IPS-18c (cell line): ENCODE results near the gene PTGDR.
A peak's percentile ranks its signal among the peaks of the same experiment; 100 is the strongest.

ENCODE experiments used
- H3K4me3 ChIP-seq: 2 replicates; pipeline ENCODE4 v1.7.0; 2013; ENCODE audit warnings: low read depth, mild to moderate bottlenecking, low read length, moderate library complexity; ENCODE audit not compliant: insufficient read depth
- H3K9me3 ChIP-seq: one replicate; pipeline ENCODE4 v1.6.1; 2013; ENCODE audit warnings: mild to moderate bottlenecking, low read length, moderate library complexity; ENCODE audit not compliant: control insufficient read depth, insufficient read depth

Gene PTGDR, protein sequence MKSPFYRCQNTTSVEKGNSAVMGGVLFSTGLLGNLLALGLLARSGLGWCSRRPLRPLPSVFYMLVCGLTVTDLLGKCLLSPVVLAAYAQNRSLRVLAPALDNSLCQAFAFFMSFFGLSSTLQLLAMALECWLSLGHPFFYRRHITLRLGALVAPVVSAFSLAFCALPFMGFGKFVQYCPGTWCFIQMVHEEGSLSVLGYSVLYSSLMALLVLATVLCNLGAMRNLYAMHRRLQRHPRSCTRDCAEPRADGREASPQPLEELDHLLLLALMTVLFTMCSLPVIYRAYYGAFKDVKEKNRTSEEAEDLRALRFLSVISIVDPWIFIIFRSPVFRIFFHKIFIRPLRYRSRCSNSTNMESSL

DNA sequence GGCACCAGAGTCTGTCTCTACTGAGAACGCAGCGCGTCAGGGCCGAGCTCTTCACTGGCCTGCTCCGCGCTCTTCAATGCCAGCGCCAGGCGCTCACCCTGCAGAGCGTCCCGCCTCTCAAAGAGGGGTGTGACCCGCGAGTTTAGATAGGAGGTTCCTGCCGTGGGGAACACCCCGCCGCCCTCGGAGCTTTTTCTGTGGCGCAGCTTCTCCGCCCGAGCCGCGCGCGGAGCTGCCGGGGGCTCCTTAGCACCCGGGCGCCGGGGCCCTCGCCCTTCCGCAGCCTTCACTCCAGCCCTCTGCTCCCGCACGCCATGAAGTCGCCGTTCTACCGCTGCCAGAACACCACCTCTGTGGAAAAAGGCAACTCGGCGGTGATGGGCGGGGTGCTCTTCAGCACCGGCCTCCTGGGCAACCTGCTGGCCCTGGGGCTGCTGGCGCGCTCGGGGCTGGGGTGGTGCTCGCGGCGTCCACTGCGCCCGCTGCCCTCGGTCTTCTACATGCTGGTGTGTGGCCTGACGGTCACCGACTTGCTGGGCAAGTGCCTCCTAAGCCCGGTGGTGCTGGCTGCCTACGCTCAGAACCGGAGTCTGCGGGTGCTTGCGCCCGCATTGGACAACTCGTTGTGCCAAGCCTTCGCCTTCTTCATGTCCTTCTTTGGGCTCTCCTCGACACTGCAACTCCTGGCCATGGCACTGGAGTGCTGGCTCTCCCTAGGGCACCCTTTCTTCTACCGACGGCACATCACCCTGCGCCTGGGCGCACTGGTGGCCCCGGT, at the start of gene PTGDR:
PTGDR (plus strand) TSS at position 198 of the 778 bp plus-strand sequence; CDS start at position 315, 117 bp downstream.
- no peaks in the 10 kb centered on the region for H3K9me3 ChIP-seq
- H3K4me3 ChIP-seq: peak within 1 kb of the TSS; percentile 64

DNA sequence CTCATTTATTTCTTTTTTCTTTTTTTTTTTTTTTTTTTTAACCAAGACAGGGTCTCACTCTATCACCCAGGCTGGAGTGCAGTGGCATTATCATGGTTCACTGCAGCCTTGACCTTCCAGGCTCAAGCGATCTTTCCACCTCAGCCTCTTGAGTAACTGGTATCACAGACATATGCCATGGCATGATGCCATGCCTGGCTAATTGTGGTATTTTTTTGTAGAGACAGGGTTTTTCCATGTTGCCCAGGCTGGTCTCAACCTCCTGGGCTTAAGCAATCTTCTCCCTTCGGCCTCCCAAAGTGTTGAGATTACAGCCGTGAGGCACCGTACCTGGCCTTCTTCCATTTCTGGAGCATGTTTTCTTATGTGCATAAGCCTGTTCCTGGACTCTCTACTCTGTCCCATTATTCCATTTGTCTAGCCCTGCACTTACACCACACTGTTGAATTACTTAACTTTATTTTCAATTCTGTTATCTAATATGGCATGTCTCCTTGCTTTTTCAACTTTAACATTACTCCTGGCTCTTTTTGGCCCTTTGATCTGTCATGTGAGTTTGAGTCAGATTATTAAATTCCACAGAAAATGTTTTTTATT, 47.9 kb upstream of the PTGDR start:
- Histone ChIP-seq H3K4me3 (no peak overlapping the region), H3K9me3 (peaks cover 1% of the 10 kb centered on the region)

- H3K9me3 ChIP-seq: no peaks in the 10 kb centered on the region
- no peak overlapping the region for H3K4me3 ChIP-seq
Measured at GRCh38 chr14:52220924-52221811, 46.3 kb upstream of the PTGDR start.

DNA sequence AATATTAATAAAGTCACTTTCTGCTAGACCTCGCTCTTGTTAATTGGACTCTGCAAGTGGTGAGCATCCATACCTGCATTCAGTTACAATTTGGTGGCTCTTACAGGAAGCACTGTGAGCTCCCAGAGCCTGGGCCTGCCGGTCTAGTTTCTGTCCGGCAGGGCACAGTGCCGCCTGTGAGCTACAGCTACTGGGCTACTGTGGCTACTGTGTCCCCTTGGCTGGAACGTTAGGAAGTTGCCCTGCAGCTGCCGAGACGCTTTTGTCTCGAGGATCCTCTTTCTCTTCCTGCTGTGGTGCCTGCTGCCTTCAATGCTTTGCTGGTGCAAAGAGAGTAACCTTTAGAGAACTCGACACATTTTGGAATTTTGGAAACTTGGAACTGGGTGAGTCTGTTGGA, 44.6 kb upstream of the PTGDR start:
- H3K9me3 ChIP-seq: no peaks in the 10 kb centered on the region
- H3K4me3 ChIP-seq: no peak overlapping the region

DNA sequence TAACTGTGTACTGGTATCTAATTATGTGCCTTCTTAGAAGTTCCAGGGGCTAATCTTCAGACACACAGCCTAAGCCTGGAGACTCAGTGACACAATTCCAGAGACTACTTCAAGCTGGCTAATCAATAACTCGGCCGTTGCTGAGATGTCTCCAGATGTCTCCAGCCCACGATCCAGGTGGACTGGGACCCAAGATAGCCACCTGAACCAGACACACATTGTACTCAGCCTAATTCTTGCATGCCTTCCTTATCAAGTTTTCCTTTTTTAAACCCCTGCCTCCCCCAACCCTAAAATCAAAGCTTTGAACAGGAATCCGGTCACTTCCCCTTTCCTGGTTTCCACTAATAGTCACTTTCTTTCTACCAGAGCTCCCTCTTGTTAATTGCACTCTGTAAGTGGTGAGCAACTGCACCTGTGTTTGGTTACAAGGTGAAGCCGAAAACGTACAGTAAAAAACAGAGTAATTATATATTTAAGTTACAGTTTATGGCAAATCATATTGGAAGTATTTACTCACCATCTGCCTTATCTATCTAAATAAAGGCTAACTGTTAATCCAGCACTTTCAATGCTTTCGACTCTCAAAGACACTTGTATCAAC, 39.8 kb upstream of the PTGDR start:
- Histone ChIP-seq H3K4me3 (no peak overlapping the region), H3K9me3 (no peaks in the 10 kb centered on the region)

DNA sequence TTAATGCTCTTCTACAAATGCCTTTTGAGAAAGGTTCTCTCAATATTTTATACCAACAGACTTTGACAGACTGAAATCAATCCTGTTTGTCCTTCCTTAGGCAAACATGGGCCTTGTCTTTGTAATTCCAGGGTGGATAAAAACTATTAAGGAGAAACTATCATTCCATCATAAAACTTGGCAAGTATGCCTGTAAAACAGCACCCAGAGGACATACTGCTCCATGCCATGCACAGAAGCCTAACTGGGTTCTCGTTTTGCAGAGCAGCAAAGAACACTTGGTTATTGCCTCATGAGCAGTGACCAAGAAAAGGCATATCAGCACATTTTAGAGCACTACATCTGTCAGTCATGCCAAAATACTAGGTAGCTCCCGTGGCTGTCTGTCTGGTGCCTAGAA, 33.8 kb upstream of the PTGDR start:
- H3K4me3 ChIP-seq: no peak overlapping the region
- no peaks in the 10 kb centered on the region for H3K9me3 ChIP-seq

DNA sequence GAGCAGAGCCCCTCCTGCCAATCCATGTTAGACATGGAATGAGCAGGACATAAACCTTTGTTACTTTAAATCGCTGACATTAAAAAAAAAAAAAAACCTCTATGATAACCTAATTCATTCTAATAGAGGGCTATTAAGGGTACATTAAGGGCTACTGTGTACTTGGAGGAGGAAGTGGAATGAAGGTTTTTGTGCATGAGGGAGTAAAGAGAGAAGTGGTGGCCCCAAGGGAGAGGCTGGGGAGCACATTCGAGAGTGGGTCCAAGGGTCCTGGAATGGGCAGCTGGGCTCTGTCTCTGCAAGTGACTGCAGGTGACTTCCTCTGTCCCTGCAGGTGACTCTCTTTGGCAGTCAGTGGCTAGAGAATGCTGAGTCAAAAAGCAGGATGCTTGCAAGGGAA, 32.1 kb upstream of the PTGDR start:
- Histone ChIP-seq H3K4me3 (no peak overlapping the region), H3K9me3 (no peaks in the 10 kb centered on the region)

GRCh38 chr14:52235866-52236510, 31.5 kb upstream of the PTGDR start:
- Histone ChIP-seq H3K4me3 (no peak overlapping the region), H3K9me3 (no peaks in the 10 kb centered on the region)

DNA sequence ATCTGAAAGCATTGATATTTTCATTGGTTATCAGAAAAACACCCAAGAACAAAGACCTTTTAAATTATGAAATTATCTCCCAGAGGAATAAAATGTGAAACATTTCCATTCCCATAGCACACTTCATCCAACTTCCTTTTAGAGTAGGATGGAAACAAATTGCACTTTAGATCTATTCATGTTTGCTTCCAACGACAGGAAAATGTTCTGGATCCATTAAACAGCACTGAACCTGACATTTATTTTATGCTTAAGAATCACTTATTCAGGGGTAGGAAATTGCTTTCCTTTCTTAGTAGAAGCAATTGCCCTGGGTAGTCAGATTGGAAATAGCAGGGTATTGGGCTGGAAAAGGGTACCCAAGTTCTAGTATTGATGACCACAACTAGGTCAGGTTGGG, 28.8 kb upstream of the PTGDR start:
- Histone ChIP-seq H3K9me3 (no peaks in the 10 kb centered on the region), H3K4me3 (no peak overlapping the region)

GRCh38 chr14:52240623-52241022, 26.9 kb upstream of the PTGDR start:
- H3K9me3 ChIP-seq: no peaks in the 10 kb centered on the region
- H3K4me3 ChIP-seq: no peak overlapping the region

DNA sequence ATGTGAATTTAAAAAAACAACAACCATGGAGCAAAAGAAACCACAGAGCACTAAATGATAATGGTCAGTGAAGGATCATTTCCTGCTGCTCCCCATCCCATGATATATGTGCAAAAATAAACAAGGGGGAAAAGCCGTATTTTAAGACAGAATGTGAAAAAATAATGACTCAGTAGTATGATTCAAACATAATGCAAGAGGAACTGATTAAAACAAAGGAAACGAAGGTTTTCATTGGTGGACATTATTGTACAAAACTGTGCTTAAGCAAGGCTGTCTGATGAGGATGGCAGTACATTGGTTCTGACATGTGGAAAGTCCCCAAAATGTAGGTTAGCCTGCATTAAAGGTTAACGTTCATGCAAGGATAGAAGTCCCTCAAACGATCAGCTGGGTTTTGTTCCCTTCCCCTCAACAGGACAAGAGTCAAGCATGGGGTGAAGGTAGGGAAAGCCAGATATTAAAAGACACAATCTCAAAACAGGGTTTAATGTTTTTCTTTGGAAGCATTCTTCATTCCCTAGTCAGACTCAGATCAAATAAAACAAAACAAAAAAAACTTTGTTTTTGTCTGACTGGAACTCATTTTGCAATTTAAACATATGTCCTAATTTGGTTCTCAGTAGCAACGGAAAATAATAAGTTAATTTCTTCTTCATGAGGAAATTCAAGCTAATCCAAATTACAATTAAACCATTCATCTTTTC, 26.3 kb upstream of the PTGDR start:
- Histone ChIP-seq H3K9me3 (no peaks in the 10 kb centered on the region), H3K4me3 (no peak overlapping the region)

DNA sequence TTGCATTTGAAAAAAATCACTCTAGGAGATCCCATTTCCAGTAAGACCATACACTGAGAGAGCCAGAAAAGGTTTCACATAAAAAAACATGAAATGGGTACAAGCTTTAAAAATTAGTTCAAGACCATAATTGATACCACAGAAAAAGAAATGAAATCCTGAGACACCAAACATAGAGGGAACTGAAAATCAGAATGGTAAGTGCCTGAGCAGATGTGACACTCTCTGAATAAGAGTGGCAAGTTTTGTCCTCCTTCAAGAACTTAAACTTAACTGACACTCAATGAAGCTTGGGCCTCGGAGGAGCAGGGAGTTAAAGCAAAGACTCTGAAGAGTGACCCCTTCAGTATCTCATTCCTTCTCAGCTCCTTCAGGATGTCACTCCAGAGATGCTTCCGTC, 23.2 kb upstream of the PTGDR start:
- Histone ChIP-seq H3K4me3 (no peak overlapping the region), H3K9me3 (no peaks in the 10 kb centered on the region)

GRCh38 chr14:52244997-52245396, 22.5 kb upstream of the PTGDR start:
- H3K4me3 ChIP-seq: no peak overlapping the region
- no peaks in the 10 kb centered on the region for H3K9me3 ChIP-seq

DNA sequence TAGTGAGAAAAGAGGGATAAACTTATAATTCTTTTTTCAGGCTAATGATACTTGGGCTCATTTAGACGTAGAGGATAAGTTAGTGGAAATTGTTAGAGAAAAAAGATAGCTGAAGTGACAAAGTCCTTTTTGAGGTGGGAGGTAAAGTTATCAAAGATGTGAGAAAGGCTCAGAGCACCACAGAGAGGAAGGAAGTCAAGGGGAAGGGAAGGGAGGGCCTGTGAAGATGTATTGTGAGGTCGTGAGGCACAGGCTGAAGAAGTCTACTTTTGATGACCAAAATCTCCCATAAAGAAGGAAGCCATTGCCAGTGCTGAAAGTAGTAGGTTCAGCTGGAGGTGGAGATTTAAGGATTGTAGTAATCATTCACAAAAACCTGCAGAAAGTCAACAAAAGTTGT, 19.4 kb upstream of the PTGDR start:
- Histone ChIP-seq H3K4me3 (no peak overlapping the region), H3K9me3 (no peaks in the 10 kb centered on the region)

DNA sequence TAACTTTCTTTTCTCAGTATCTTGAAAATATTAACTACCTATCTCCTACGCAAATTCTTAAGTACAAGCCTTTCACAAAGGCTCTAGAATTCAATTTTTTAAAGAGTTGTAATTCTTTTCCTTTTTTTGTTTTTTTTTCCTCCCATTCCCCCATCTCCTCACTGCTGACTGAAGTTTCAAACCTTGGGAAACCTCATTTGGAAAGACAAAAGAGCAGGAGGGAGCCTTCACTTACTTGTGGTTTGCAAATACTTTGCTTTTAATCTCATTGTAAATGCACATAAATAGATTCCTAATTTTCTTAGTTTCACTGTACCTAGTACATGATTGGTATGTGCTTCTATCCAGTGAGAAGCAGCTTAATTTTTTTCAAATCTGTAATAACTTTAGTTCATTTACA, 15.8 kb upstream of the PTGDR start:
- no peak overlapping the region for H3K4me3 ChIP-seq

DNA sequence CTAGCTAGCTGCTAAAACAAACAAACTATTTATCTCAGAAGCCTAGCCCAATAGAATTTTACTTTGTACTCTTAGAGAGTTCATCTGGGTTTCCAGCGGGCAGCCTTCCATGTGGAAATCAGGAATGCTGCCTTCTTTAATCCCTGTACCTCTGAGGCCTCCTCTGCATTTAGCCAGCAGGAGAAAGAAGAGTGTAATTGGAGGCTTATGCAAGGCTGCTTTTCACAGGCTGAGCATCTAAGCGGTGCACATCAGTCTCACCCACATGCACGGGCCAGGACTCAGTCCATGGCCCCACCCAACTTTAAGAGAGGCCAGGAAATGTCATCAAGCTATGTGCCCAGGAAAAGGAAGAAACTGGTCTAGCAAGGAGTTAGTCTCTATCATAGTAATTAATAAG, 14.0 kb upstream of the PTGDR start:
- H3K4me3 ChIP-seq: no peak overlapping the region
- no peaks in the 10 kb centered on the region for H3K9me3 ChIP-seq

More for the DNA sequence above, 15.8 kb upstream of the PTGDR start:
- H3K9me3 ChIP-seq: no peaks in the 10 kb centered on the region
